GM10266 (cell line): ENCODE measurements around the gene USP20.

Experiments
- DNase-seq: peaks from one replicate; pipeline ENCODE4 v3.0.0; 2012; ENCODE audit errors: extremely low spot score
- CTCF ChIP-seq: IDR thresholded peaks from 2 replicates; pipeline ENCODE4 v1.5.1; 2012; ENCODE audit warnings: mild to moderate bottlenecking, low read depth; ENCODE audit not compliant: control insufficient read depth, insufficient read depth; ENCODE audit errors: missing control alignments

Gene USP20

GRCh38 chr9:129864991-129865647, 29.9 kb downstream of the USP20 start:
- DNase-seq = no peak
- TF ChIP-seq CTCF = no peak

- TF ChIP-seq CTCF = no peak
- DNase-seq = no peak
Observed at GRCh38 chr9:129865668-129866320, 30.5 kb downstream of the USP20 start.

- no peak for DNase-seq
- TF ChIP-seq CTCF = no peak
Observed at GRCh38 chr9:129866394-129867135, 31.3 kb downstream of the USP20 start.

- TF ChIP-seq CTCF = no peak
Observed at GRCh38 chr9:129867136-129868022, 32.1 kb downstream of the USP20 start.

GRCh38 chr9:129868023-129868871, 33.0 kb downstream of the USP20 start:
- TF ChIP-seq CTCF = no peak
- no peak for DNase-seq

More at GRCh38 chr9:129867136-129868022, 32.1 kb downstream of the USP20 start:
- DNase-seq = no peak

GRCh38 chr9:129868872-129869486, 33.7 kb downstream of the USP20 start:
- DNase-seq = no peak

More at GRCh38 chr9:129868872-129869486, 33.7 kb downstream of the USP20 start:
- TF ChIP-seq CTCF = no peak
